Astrocyte (in vitro differentiated cells and primary cell): ENCODE results near the gene NOX3. TPM values are rescaled to one million over a fixed set of nuclear protein-coding genes. Genes with fewer than 3 reads are reported as not detected.
A peak's percentile ranks its signal among the peaks of the same experiment; 100 is the strongest.

Experiments used
- DNase-seq: peaks from one replicate; pipeline ENCODE4 v3.0.0-alpha.2; 2010; ENCODE audit warnings: low read depth
- FAIRE-seq: peaks from 2 replicates; lab custom pipeline; 2011; peaks lifted over from hg19 to GRCh38; lab: Jason Lieb, UNC
- H2AFZ ChIP-seq: 2 replicates; pipeline ENCODE4 v1.6.0; 2012; ENCODE audit warnings: low read depth, low read length, inconsistent platforms
- H3K27ac ChIP-seq: 2 replicates; pipeline ENCODE4 v1.5.1; 2011; ENCODE audit warnings: low read depth, low read length, inconsistent platforms
- H3K27me3 ChIP-seq: 2 replicates; pipeline ENCODE4 v1.6.0; 2011; ENCODE audit warnings: low read length, inconsistent platforms; ENCODE audit not compliant: insufficient read depth
- H3K36me3 ChIP-seq: 2 replicates; pipeline ENCODE4 v1.5.1; 2011; ENCODE audit warnings: low read length, inconsistent platforms; ENCODE audit not compliant: insufficient read depth
- H3K4me1 ChIP-seq: 2 replicates; pipeline ENCODE4 v1.5.1; 2011; ENCODE audit warnings: low read length, inconsistent platforms; ENCODE audit not compliant: insufficient read depth
- H3K4me2 ChIP-seq: 2 replicates; pipeline ENCODE4 v1.6.0; 2012; ENCODE audit warnings: low read length, inconsistent platforms
- H3K4me3 ChIP-seq: 2 replicates; pipeline ENCODE4 v1.5.1; 2011; ENCODE audit warnings: low read depth, mild to moderate bottlenecking, low read length, inconsistent platforms; ENCODE audit not compliant: insufficient read depth
- H3K79me2 ChIP-seq: 2 replicates; pipeline ENCODE4 v1.6.0; 2012; ENCODE audit warnings: mild to moderate bottlenecking, low read length, inconsistent platforms; ENCODE audit not compliant: insufficient read depth
- H3K9ac ChIP-seq: 2 replicates; pipeline ENCODE4 v1.6.0; 2012; ENCODE audit warnings: mild to moderate bottlenecking, low read length, inconsistent platforms
- H3K9me3 ChIP-seq: 2 replicates; pipeline ENCODE4 v1.5.1; 2012; ENCODE audit warnings: low read depth, mild to moderate bottlenecking, low read length, inconsistent platforms; ENCODE audit not compliant: insufficient read depth
- H4K20me1 ChIP-seq: 2 replicates; pipeline ENCODE4 v1.6.0; 2012; ENCODE audit warnings: low read length, inconsistent platforms; ENCODE audit not compliant: insufficient read depth
- H3K27ac Mint-ChIP-seq: one replicate; pipeline ENCODE4 v1.8.0; 2021; ENCODE audit warnings: mild to moderate bottlenecking, mixed read lengths; ENCODE audit not compliant: unreplicated experiment
- H3K27me3 Mint-ChIP-seq: one replicate; pipeline ENCODE4 v1.8.0; 2021; ENCODE audit warnings: low read depth, mixed read lengths; ENCODE audit not compliant: unreplicated experiment
- H3K36me3 Mint-ChIP-seq: one replicate; pipeline ENCODE4 v1.8.0; 2021; ENCODE audit warnings: low read depth, mixed read lengths; ENCODE audit not compliant: unreplicated experiment
- H3K4me1 Mint-ChIP-seq: one replicate; pipeline ENCODE4 v1.8.0; 2021; ENCODE audit warnings: low read depth, mixed read lengths; ENCODE audit not compliant: unreplicated experiment
- H3K4me3 Mint-ChIP-seq: one replicate; pipeline ENCODE4 v1.8.0; 2021; ENCODE audit warnings: mild to moderate bottlenecking, moderate library complexity, mixed read lengths; ENCODE audit not compliant: unreplicated experiment
- H3K9me3 Mint-ChIP-seq: one replicate; pipeline ENCODE4 v1.8.0; 2021; ENCODE audit warnings: mild to moderate bottlenecking, mixed read lengths; ENCODE audit not compliant: unreplicated experiment
- EZH2 ChIP-seq: IDR thresholded peaks from 2 replicates; pipeline ENCODE4 v1.6.1; 2012; ENCODE audit warnings: mild to moderate bottlenecking, low read length, inconsistent platforms; ENCODE audit not compliant: insufficient read depth
- total RNA-seq: library from RNA; stranded (reverse); gene quantifications from 2 replicates; pipeline ENCODE4 v1.2.1, GENCODE V29; 2021
- TF ChIP-seq, protein P1 (sequence below): IDR thresholded peaks from 2 replicates; pipeline ENCODE4 v1.5.1; 2011; ENCODE audit warnings: low read depth, mild to moderate bottlenecking, inconsistent platforms, low read length, moderate library complexity; ENCODE audit not compliant: insufficient read depth

Gene NOX3
- total RNA-seq, 1 donor from 2014 or later = 0.30 TPM

GRCh38 chr6:155450240-155450581, 5.4 kb downstream of the NOX3 start:
- no peak overlapping the region for H3K9ac ChIP-seq
- no peak overlapping the region for H2AFZ ChIP-seq
- FAIRE-seq = no peak
- Mint-ChIP-seq H3K27me3 (no peaks in the 10 kb centered on the region), H3K36me3 (no peaks in the 10 kb centered on the region), H3K27ac (no peak overlapping the region), H3K9me3 (no peaks in the 10 kb centered on the region), H3K4me1 (peaks cover 10% of the 10 kb centered on the region), H3K4me3 (no peak overlapping the region)
- no peaks in the 10 kb centered on the region for H3K4me1 ChIP-seq
- no peaks in the 10 kb centered on the region for H3K79me2 ChIP-seq
- H3K36me3 ChIP-seq = no peaks in the 10 kb centered on the region
- H4K20me1 ChIP-seq = no peaks in the 10 kb centered on the region
- TF ChIP-seq, protein P1, sequence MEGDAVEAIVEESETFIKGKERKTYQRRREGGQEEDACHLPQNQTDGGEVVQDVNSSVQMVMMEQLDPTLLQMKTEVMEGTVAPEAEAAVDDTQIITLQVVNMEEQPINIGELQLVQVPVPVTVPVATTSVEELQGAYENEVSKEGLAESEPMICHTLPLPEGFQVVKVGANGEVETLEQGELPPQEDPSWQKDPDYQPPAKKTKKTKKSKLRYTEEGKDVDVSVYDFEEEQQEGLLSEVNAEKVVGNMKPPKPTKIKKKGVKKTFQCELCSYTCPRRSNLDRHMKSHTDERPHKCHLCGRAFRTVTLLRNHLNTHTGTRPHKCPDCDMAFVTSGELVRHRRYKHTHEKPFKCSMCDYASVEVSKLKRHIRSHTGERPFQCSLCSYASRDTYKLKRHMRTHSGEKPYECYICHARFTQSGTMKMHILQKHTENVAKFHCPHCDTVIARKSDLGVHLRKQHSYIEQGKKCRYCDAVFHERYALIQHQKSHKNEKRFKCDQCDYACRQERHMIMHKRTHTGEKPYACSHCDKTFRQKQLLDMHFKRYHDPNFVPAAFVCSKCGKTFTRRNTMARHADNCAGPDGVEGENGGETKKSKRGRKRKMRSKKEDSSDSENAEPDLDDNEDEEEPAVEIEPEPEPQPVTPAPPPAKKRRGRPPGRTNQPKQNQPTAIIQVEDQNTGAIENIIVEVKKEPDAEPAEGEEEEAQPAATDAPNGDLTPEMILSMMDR = no peak
- TF ChIP-seq EZH2 = no peak
- H3K27me3 ChIP-seq = no peaks in the 10 kb centered on the region
- no peak for DNase-seq
- no peak overlapping the region for H3K4me3 ChIP-seq
- no peak overlapping the region for H3K27ac ChIP-seq
- H3K4me2 ChIP-seq = no peak overlapping the region
- H3K9me3 ChIP-seq = no peaks in the 10 kb centered on the region

- no peak overlapping the region for H3K9ac ChIP-seq
- no peak overlapping the region for H3K4me3 ChIP-seq
- no peaks in the 10 kb centered on the region for H3K36me3 Mint-ChIP-seq
- no peaks in the 10 kb centered on the region for H3K27me3 ChIP-seq
- H3K4me3 Mint-ChIP-seq = no peak overlapping the region
- no peaks in the 10 kb centered on the region for H3K27me3 Mint-ChIP-seq
- FAIRE-seq (no peak), DNase-seq (peak; percentile 19)
- peaks cover 10% of the 10 kb centered on the region for H3K4me1 Mint-ChIP-seq
- no peak for TF ChIP-seq EZH2
- TF ChIP-seq, protein P1 = no peak
- H3K9me3 Mint-ChIP-seq = no peaks in the 10 kb centered on the region
- H4K20me1 ChIP-seq = no peaks in the 10 kb centered on the region
- H3K27ac Mint-ChIP-seq = no peak overlapping the region
- no peak overlapping the region for H3K27ac ChIP-seq
- no peak overlapping the region for H2AFZ ChIP-seq
- H3K4me2 ChIP-seq = no peak overlapping the region
- no peaks in the 10 kb centered on the region for H3K79me2 ChIP-seq
- H3K4me1 ChIP-seq = no peaks in the 10 kb centered on the region
- H3K9me3 ChIP-seq = no peaks in the 10 kb centered on the region
- H3K36me3 ChIP-seq = no peaks in the 10 kb centered on the region
These were observed 6.0 kb downstream of the NOX3 start for GRCh38 chr6:155449450-155450239.
